HCT116 (cell line): Measurements from ENCODE around the gene GBP2. TPM values are rescaled to one million over a fixed set of nuclear protein-coding genes. Genes with fewer than 3 reads are reported as not detected.

ENCODE experiments used
- ATAC-seq: fragments of 200-7000 bp; cut with Tn5 transposase; 2 replicates; pipeline ENCODE4 v1.9.1; 2020; ENCODE audit warnings: mild to moderate bottlenecking, moderate library complexity
- BruUV-seq: library from RNA; stranded (reverse); fragments of 400-500 nt; replicated peaks from 2 replicates; lab custom pipeline; 2021; lab: Mats Ljungman, UMichigan
- CTCF ChIA-PET: fragments of 300-600 bp; sonication (Branson Sonifier 250); formaldehyde crosslinking; loops from one replicate; lab custom pipeline; 2021; ENCODE audit warnings: antibody characterized with exemption; lab: Charles Lee
- POLR2A ChIA-PET: fragments of 300-600, 350-600 bp; sonication (Branson Sonifier 250); formaldehyde crosslinking; loops from one replicate; lab custom pipeline; 2021; ENCODE audit warnings: antibody characterized with exemption; lab: Charles Lee
- RAD21 ChIA-PET, 2 experiments: fragments of 300-600 bp; sonication (Branson Sonifier 250); formaldehyde crosslinking; loops; one replicate each; lab custom pipeline; 2023; ENCODE audit warnings: low total read pairs in 2 of 2; ENCODE audit not compliant: uncharacterized antibody in 2 of 2, unreplicated experiment in 2 of 2, low non-redundant PET in 1 of 2; lab: Charles Lee
- DNase-seq: peaks from one replicate; pipeline ENCODE4 v3.0.0-alpha.2; 2010; ENCODE audit warnings: low read depth, low spot score
- H2AFZ ChIP-seq: fragments of 200-600 bp; shearing (Covaris generic), sonication (generic); 2 replicates; pipeline ENCODE4 v1.6.1; 2017; ENCODE audit warnings: low read depth, mixed run types, mixed read lengths, antibody characterized with exemption, low read length; ENCODE audit not compliant: poor library complexity, severe bottlenecking
- H3K27ac ChIP-seq: 2 replicates; pipeline ENCODE4 v1.5.1; 2012; ENCODE audit warnings: low read depth, low read length
- H3K27me3 ChIP-seq: fragments of 200-600 bp; sonication (generic); 2 replicates; pipeline ENCODE4 v1.6.1; 2016; ENCODE audit warnings: mixed run types, low read length, mixed read lengths; ENCODE audit not compliant: insufficient read depth
- H3K36me3 ChIP-seq, 2 experiments: fragments of 200-500 bp in 1 of 2; fragments of 200-600 bp in 1 of 2; sonication (Bioruptor generic) in 1 of 2; sonication (generic) in 1 of 2; 2 replicates each; pipeline versions ENCODE4 v1.5.1 to v1.6.1; 2014 to 2016; ENCODE audit warnings: low read length in 2 of 2, inconsistent platforms in 1 of 2, mixed read lengths in 1 of 2, mixed run types in 1 of 2; ENCODE audit not compliant: insufficient read depth in 2 of 2, control insufficient read depth in 1 of 2
- H3K4me1 ChIP-seq, 2 experiments: fragments of 200-600 bp in 1 of 2; sonication (generic) in 1 of 2; 2 replicates each; pipeline versions ENCODE4 v1.5.1 to v1.6.1; 2012 to 2017; ENCODE audit warnings: low read length in 2 of 2, inconsistent platforms in 1 of 2, mild to moderate bottlenecking in 1 of 2, mixed read lengths in 1 of 2, mixed run types in 1 of 2, moderate library complexity in 1 of 2; ENCODE audit not compliant: insufficient read depth in 2 of 2, control insufficient read depth in 1 of 2
- H3K4me2 ChIP-seq: fragments of 200-600 bp; sonication (generic); 2 replicates; pipeline ENCODE4 v1.6.1; 2017; ENCODE audit warnings: mixed run types, low read length, mixed read lengths
- H3K4me3 ChIP-seq, 2 experiments: fragments of 200-600 bp in 1 of 2; sonication (generic) in 1 of 2; replicated peaks in 1 of 2; 2 replicates each; pipeline ENCODE4 v1.5.1; 2011 to 2016; ENCODE audit warnings: low read length in 2 of 2, control low read depth in 1 of 2, low read depth in 1 of 2, mild to moderate bottlenecking in 1 of 2, mixed read lengths in 1 of 2, mixed run types in 1 of 2
- H3K79me2 ChIP-seq: fragments of 200-600 bp; sonication (generic); 2 replicates; pipeline ENCODE4 v1.6.1; 2017; ENCODE audit warnings: mild to moderate bottlenecking, mixed run types, low read length, moderate library complexity, mixed read lengths; ENCODE audit not compliant: insufficient read depth
- H3K9ac ChIP-seq: fragments of 200-600 bp; sonication (generic); 2 replicates; pipeline ENCODE4 v1.6.1; 2016; ENCODE audit warnings: low read length, mixed read lengths
- H3K9me2 ChIP-seq: fragments of 200-600 bp; sonication (generic), shearing (Covaris generic); 2 replicates; pipeline ENCODE4 v1.6.1; 2017; ENCODE audit warnings: mixed run types, mild to moderate bottlenecking, moderate library complexity; ENCODE audit not compliant: insufficient read depth
- H3K9me3 ChIP-seq, 2 experiments: fragments of 200-500 bp in 1 of 2; fragments of 200-600 bp in 1 of 2; sonication (Bioruptor generic) in 1 of 2; sonication (generic) in 1 of 2; 2 replicates each; pipeline ENCODE4 v1.6.1; 2014 to 2017; ENCODE audit warnings: low read length in 2 of 2, mixed read lengths in 2 of 2, inconsistent platforms in 1 of 2, low read depth in 1 of 2, mild to moderate bottlenecking in 1 of 2, mixed run types in 1 of 2, moderate library complexity in 1 of 2; ENCODE audit not compliant: control insufficient read depth in 1 of 2, insufficient read depth in 1 of 2
- H4K20me1 ChIP-seq: fragments of 200-600 bp; sonication (generic), shearing (Covaris generic); 2 replicates; pipeline ENCODE4 v1.6.1; 2017; ENCODE audit warnings: mixed run types, mild to moderate bottlenecking, moderate library complexity; ENCODE audit not compliant: insufficient read depth
- CBX3 ChIP-seq: IDR thresholded peaks from 2 replicates; pipeline ENCODE4 v1.6.1; 2012; ENCODE audit warnings: low read depth
- CEBPB ChIP-seq: IDR thresholded peaks from 2 replicates; pipeline ENCODE4 v1.6.1; 2012; ENCODE audit warnings: low read depth
- CTCF ChIP-seq, 3 experiments: fragments of 200-600 bp in 1 of 3; sonication (generic) in 1 of 3; IDR thresholded peaks in 2 of 3; conservative IDR thresholded peaks in 1 of 3; 2 replicates each; pipeline ENCODE4 v1.5.1; 2012 to 2017; ENCODE audit warnings: low read depth in 2 of 3, low read length in 2 of 3, antibody characterized with exemption in 1 of 3, borderline replicate concordance in 1 of 3, control low read depth in 1 of 3, mild to moderate bottlenecking in 1 of 3, mixed read lengths in 1 of 3, mixed run types in 1 of 3, moderate library complexity in 1 of 3; ENCODE audit not compliant: insufficient read depth in 1 of 3
- EGR1 ChIP-seq: IDR thresholded peaks from 2 replicates; pipeline ENCODE4 v1.6.1; 2012; ENCODE audit warnings: low read depth
- ELF1 ChIP-seq: IDR thresholded peaks from 2 replicates; pipeline ENCODE4 v1.6.1; 2012; ENCODE audit warnings: low read depth, borderline replicate concordance
- EZH2 ChIP-seq: fragments of 200-600 bp; sonication (generic); IDR thresholded peaks from 2 replicates; pipeline ENCODE4 v1.6.1; 2017; ENCODE audit warnings: antibody characterized with exemption, mixed run types
- EZH2phosphoT487 ChIP-seq: fragments of 200-600 bp; IDR thresholded peaks from 2 replicates; pipeline ENCODE4 v1.6.1; 2018; ENCODE audit warnings: antibody characterized with exemption, borderline replicate concordance
- FOSL1 ChIP-seq: IDR thresholded peaks from 2 replicates; pipeline ENCODE4 v1.6.1; 2012; ENCODE audit warnings: low read depth
- JUND ChIP-seq: IDR thresholded peaks from 2 replicates; pipeline ENCODE4 v1.6.1; 2012
- MAX ChIP-seq: IDR thresholded peaks from 2 replicates; pipeline ENCODE4 v1.6.1; 2012
- POLR2A ChIP-seq: IDR thresholded peaks from 2 replicates; pipeline ENCODE4 v1.7.0; 2011; ENCODE audit warnings: borderline replicate concordance; ENCODE audit not compliant: insufficient read depth, insufficient read length; ENCODE audit errors: extremely low read depth
- POLR2AphosphoS5 ChIP-seq: IDR thresholded peaks from 2 replicates; pipeline ENCODE4 v1.6.1; 2011; ENCODE audit warnings: mild to moderate bottlenecking, low read depth, low read length, moderate library complexity
- RAD21 ChIP-seq: IDR thresholded peaks from 2 replicates; pipeline ENCODE4 v1.6.1; 2012; ENCODE audit warnings: low read depth, mild to moderate bottlenecking
- REST ChIP-seq: IDR thresholded peaks from 2 replicates; pipeline ENCODE4 v1.6.1; 2012; ENCODE audit warnings: low read depth
- TCF7L2 ChIP-seq: IDR thresholded peaks from 2 replicates; pipeline ENCODE4 v1.7.0; 2011; ENCODE audit warnings: borderline replicate concordance, inconsistent platforms; ENCODE audit not compliant: insufficient read depth, insufficient read length; ENCODE audit errors: extremely low read depth
- YY1 ChIP-seq: IDR thresholded peaks from 2 replicates; pipeline ENCODE4 v1.6.1; 2011; ENCODE audit warnings: low read length, low read depth, moderate library complexity, mild to moderate bottlenecking; ENCODE audit not compliant: insufficient replicate concordance; ENCODE audit errors: extremely low read depth
- ZFX ChIP-seq: fragments of 450-650 bp; IDR thresholded peaks from 2 replicates; pipeline ENCODE4 v1.6.1; 2017
- intact Hi-C: fragments of 100-400 bp; cut with micrococcal nuclease; formaldehyde crosslinking; loops from 2 replicates; pipeline ENCODE4 v1.10.0; 2022
- total RNA-seq: library from RNA; stranded (reverse); gene quantifications from one replicate; pipeline ENCODE4 v1.2.1, GENCODE V29; 2021; ENCODE audit not compliant: unreplicated experiment

Gene GBP2
- total RNA-seq, 1 experiment from 2014 or later = 0.98 TPM

GRCh38 chr1:89169166-89169565, 43.3 kb upstream of the GBP2 start:
- H3K9ac ChIP-seq = no peak overlapping the region
- no peaks in the 10 kb centered on the region for H3K27me3 ChIP-seq
- H3K4me3 ChIP-seq = no peak overlapping the region
- intact Hi-C loops = no loop called here
- RAD21 ChIA-PET = no interaction called here
- H3K27ac ChIP-seq = no peak overlapping the region
- CTCF ChIA-PET = no interaction called here
- no peak overlapping the region for H2AFZ ChIP-seq
- no TSS peak for BruUV-seq
- no peaks in the 10 kb centered on the region for H3K9me3 ChIP-seq
- no peaks in the 10 kb centered on the region for H3K36me3 ChIP-seq
- no peaks in the 10 kb centered on the region for H4K20me1 ChIP-seq
- H3K9me2 ChIP-seq = no peaks in the 10 kb centered on the region
- no peak for TF ChIP-seq EGR1
- no peak for TF ChIP-seq CTCF (IDR thresholded peaks at IDR 0.05 in 2 of 3, conservative IDR thresholded peaks at IDR 0.05 in 1 of 3; ENCODE audit: borderline replicate concordance in 1 of 3, insufficient read depth in 1 of 3, low read depth in 2 of 3, low read length in 2 of 3)
- TF ChIP-seq ELF1 = no peak
- TF ChIP-seq CEBPB = no peak
- no peak for TF ChIP-seq POLR2A
- no peak for TF ChIP-seq CBX3
- TF ChIP-seq ZFX = no peak
- TF ChIP-seq FOSL1 = no peak
- no peak for TF ChIP-seq RAD21
- no peak for TF ChIP-seq JUND
- TF ChIP-seq EZH2 = no peak
- no peak for TF ChIP-seq YY1
- no peak for TF ChIP-seq MAX
- TF ChIP-seq REST = no peak
- TF ChIP-seq POLR2AphosphoS5 = no peak
- no peak for TF ChIP-seq EZH2phosphoT487
- no peak for TF ChIP-seq TCF7L2
- TF ChIP-seq, all 23 proteins: peak for 0
- POLR2A ChIA-PET = no interaction called here
- H3K4me1 ChIP-seq = no peaks in the 10 kb centered on the region
- no peaks in the 10 kb centered on the region for H3K79me2 ChIP-seq
- DNase-seq (no peak), ATAC-seq (no peak)
- no peak overlapping the region for H3K4me2 ChIP-seq
